Measurements from ENCODE around the gene UROC1. TPM values are rescaled to one million over a fixed set of nuclear protein-coding genes. Genes with fewer than 3 reads are reported as not detected.

The UROC1 gene
- total RNA-seq, 1 experiment from 2014 or later, result not detected

DNA sequence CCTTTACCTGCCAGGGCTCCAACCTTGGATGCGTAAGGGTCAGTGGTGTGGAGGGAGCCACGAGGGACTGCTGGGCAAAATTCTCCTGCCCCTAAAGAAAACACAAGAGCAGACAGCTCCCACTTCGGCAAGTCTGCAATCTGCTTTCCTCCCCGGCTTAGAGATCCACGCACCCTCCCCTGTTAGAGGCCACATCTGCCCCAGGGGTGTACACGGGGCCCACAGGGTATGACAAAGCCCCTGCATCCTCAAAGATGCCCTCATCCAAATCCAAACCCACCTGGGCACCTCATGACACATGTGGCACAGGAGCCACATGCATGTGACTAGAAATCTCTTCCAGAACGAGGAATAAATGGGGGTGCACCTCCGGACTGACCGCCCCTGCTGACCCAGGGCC is 67.4 kb downstream of the UROC1 start:
- no peak for DNase-seq
- no peak overlapping the region for H3K9ac ChIP-seq (ENCODE audit: low read length)
- H3K79me2 ChIP-seq (ENCODE audit: low read length), result peaks cover 22% of the 10 kb centered on the region
- H3K4me1 ChIP-seq (ENCODE audit: low read length), result no peaks in the 10 kb centered on the region
- no peak overlapping the region for H3K4me2 ChIP-seq (ENCODE audit: low read depth, low read length, poor library complexity, severe bottlenecking)
- H3K4me3 ChIP-seq (ENCODE audit: low read length), result no peak overlapping the region
- H3K27ac ChIP-seq (ENCODE audit: low read length), result no peak overlapping the region
- no peak overlapping the region for H2AFZ ChIP-seq (ENCODE audit: low read length)
- no peaks in the 10 kb centered on the region for H3K9me2 ChIP-seq (replicated peaks; ENCODE audit: insufficient read depth, low read length)
- no peaks in the 10 kb centered on the region for H3K27me3 ChIP-seq (ENCODE audit: low read length)
- peaks cover 16% of the 10 kb centered on the region; the same call in 1 of the 2 replicates for H3K36me3 ChIP-seq (ENCODE audit: insufficient read depth, low read length)
- H3K9me3 ChIP-seq (ENCODE audit: low read length), result no peaks in the 10 kb centered on the region
- H4K20me1 ChIP-seq (ENCODE audit: insufficient read depth, low read depth, low read length), result 0 out of 2 replicates have a peak, but pooled peaks cover 6% of the 10 kb centered on the region

DNA sequence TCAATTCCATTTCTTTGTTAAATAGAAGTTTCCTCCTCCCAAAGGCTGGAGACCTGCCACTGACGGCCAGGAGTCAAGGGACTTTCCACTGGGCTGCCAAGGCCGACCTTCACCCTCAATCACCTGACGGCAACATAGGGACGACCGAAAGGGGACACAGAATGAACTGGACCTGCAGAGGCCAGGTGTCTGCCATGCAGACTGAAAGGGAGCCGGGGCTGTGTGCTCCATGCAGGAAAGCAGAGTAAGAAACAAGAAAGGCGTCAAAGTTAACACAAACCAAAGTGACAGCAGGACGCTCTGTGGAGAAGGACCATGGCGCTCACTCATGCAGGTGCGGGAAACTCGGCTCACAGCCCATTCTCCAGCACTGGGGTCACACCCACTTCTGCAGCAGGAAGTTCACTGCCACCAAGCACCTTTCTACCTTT is 67.9 kb downstream of the UROC1 start:
- no peak overlapping the region for H2AFZ ChIP-seq (ENCODE audit: low read length)
- peaks cover 16% of the 10 kb centered on the region; the same call in 1 of the 2 replicates for H3K36me3 ChIP-seq (ENCODE audit: insufficient read depth, low read length)
- no peak for DNase-seq
- no peaks in the 10 kb centered on the region for H3K27me3 ChIP-seq (ENCODE audit: low read length)
- H4K20me1 ChIP-seq (ENCODE audit: insufficient read depth, low read depth, low read length), result 0 out of 2 replicates have a peak, but pooled peaks cover 6% of the 10 kb centered on the region
- H3K9ac ChIP-seq (ENCODE audit: low read length), result no peak overlapping the region
- peaks cover 17% of the 10 kb centered on the region for H3K79me2 ChIP-seq (ENCODE audit: low read length)
- H3K4me1 ChIP-seq (ENCODE audit: low read length), result no peaks in the 10 kb centered on the region
- H3K4me3 ChIP-seq (ENCODE audit: low read length), result no peak overlapping the region
- no peaks in the 10 kb centered on the region for H3K9me3 ChIP-seq (ENCODE audit: low read length)
- no peaks in the 10 kb centered on the region for H3K9me2 ChIP-seq (replicated peaks; ENCODE audit: insufficient read depth, low read length)
- no peak overlapping the region for H3K27ac ChIP-seq (ENCODE audit: low read length)
- no peak overlapping the region for H3K4me2 ChIP-seq (ENCODE audit: low read depth, low read length, poor library complexity, severe bottlenecking)

DNA sequence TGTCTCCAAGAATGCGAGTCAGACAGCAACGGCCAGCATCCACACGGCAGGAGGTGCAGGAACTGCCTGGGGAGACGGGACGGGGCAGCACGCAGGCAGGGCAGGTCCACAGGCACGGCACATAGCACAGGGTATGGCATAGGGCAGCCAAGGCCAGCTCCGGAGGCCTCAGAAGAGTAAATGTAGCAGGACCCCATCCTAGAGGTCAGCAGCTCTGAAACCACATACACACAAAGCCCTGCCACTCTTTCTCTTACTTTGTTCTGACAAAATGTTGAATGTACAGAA is 68.7 kb downstream of the UROC1 start:
- DNase-seq, result no peak
- Histone ChIP-seq H4K20me1 (ENCODE audit: insufficient read depth, low read depth, low read length) (0 out of 2 replicates have a peak, but pooled peaks cover 6% of the 10 kb centered on the region), H2AFZ (ENCODE audit: low read length) (no peak overlapping the region)

DNA sequence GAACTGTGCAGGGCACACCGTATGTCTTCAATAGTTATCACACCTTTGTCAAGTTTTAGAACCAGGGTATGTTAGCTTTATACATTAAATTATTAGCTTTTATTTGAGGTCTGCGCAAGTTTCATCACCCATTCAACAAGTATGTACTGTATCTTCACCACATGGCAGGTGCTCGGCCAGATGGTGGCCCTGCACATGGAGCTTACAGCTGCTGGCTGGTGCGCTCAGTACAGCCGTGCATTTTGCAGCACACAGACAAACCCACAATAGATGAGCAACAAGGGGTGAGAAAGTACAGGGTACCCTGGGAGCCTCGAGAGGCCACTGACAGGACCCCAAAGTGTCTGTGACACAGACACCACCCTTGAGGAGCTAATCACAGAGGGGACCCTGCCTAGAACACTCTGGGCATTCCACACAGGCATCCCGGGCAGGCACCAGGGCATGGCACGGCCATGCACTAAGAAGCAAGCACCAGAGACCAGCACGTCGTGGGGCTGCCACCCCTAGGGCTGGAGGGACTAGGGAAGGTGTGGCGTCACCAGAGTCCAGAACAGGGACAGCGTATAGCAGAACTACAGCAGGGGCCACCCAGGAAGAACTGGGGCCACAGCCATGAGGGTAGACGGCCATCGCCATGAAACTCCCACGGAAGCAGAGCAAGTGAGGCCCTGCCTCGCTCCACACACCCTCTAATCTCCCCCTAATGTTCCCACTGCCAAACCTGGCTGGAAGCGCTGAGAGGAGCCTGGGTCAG is 69.3 kb downstream of the UROC1 start:
- Histone ChIP-seq H4K20me1 (ENCODE audit: insufficient read depth, low read depth, low read length) (0 out of 2 replicates have a peak, but pooled peaks cover 6% of the 10 kb centered on the region), H3K9ac (ENCODE audit: low read length) (no peak overlapping the region), H3K79me2 (ENCODE audit: low read length) (peaks cover 9% of the 10 kb centered on the region), H3K4me1 (ENCODE audit: low read length) (no peaks in the 10 kb centered on the region), H3K4me3 (ENCODE audit: low read length) (no peak overlapping the region), H3K9me2 (replicated peaks; ENCODE audit: insufficient read depth, low read length) (no peaks in the 10 kb centered on the region), H3K27ac (ENCODE audit: low read length) (no peak overlapping the region), H3K4me2 (ENCODE audit: low read depth, low read length, poor library complexity, severe bottlenecking) (no peak overlapping the region), H3K27me3 (ENCODE audit: low read length) (no peaks in the 10 kb centered on the region), H2AFZ (ENCODE audit: low read length) (no peak overlapping the region), H3K9me3 (ENCODE audit: low read length) (no peaks in the 10 kb centered on the region), H3K36me3 (ENCODE audit: insufficient read depth, low read length) (peaks cover 9% of the 10 kb centered on the region; the same call in 1 of the 2 replicates)
- DNase-seq, result no peak

More for the DNA sequence above, 68.7 kb downstream of the UROC1 start:
- Histone ChIP-seq H3K27me3 (ENCODE audit: low read length) (no peaks in the 10 kb centered on the region), H3K79me2 (ENCODE audit: low read length) (peaks cover 10% of the 10 kb centered on the region), H3K4me2 (ENCODE audit: low read depth, low read length, poor library complexity, severe bottlenecking) (no peak overlapping the region), H3K9ac (ENCODE audit: low read length) (no peak overlapping the region), H3K36me3 (ENCODE audit: insufficient read depth, low read length) (peaks cover 11% of the 10 kb centered on the region; the same call in 1 of the 2 replicates), H3K4me1 (ENCODE audit: low read length) (no peaks in the 10 kb centered on the region), H3K9me3 (ENCODE audit: low read length) (no peaks in the 10 kb centered on the region), H3K4me3 (ENCODE audit: low read length) (no peak overlapping the region), H3K27ac (ENCODE audit: low read length) (no peak overlapping the region), H3K9me2 (replicated peaks; ENCODE audit: insufficient read depth, low read length) (no peaks in the 10 kb centered on the region)

DNA sequence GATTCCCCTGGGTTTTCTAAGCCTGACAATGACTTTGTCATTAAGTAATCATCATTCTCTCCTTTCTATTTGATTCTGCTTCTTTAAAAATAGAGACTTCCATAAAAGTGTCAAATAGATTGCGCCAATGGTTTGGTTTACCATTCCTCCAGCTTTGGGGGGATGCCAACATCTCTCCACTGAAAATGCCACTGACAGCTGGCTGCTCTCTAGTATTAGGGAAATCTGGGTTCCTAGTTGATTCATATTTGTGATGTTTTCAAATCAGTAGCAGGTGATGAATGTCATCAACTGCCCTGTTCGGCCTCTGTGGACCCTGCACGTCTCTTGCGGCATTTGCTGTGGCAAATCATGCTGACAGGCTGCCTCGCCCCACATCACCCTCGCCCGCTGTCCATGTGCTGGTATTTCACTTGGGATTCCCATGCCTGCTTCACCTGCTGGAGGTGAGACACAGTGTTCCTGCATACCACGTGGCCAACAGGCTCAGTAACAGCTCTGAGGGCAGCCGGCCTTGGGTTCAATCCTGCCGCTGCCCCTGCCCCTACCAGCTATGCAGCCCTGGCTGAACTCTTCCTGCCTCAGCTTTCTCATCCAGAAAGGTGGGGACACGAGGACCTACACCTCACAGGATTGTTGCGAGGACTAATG is 70.0 kb downstream of the UROC1 start:
- Histone ChIP-seq H3K79me2 (ENCODE audit: low read length) (peaks cover 4% of the 10 kb centered on the region; the same call in 1 of the 2 replicates), H3K4me3 (ENCODE audit: low read length) (no peak overlapping the region), H3K4me2 (ENCODE audit: low read depth, low read length, poor library complexity, severe bottlenecking) (no peak overlapping the region), H3K27ac (ENCODE audit: low read length) (no peak overlapping the region), H3K9me2 (replicated peaks; ENCODE audit: insufficient read depth, low read length) (no peaks in the 10 kb centered on the region), H3K27me3 (ENCODE audit: low read length) (no peaks in the 10 kb centered on the region), H3K9ac (ENCODE audit: low read length) (no peak overlapping the region), H4K20me1 (ENCODE audit: insufficient read depth, low read depth, low read length) (0 out of 2 replicates have a peak, but pooled peaks cover 6% of the 10 kb centered on the region), H3K9me3 (ENCODE audit: low read length) (no peaks in the 10 kb centered on the region), H2AFZ (ENCODE audit: low read length) (no peak overlapping the region), H3K36me3 (ENCODE audit: insufficient read depth, low read length) (peaks cover 4% of the 10 kb centered on the region; the same call in 1 of the 2 replicates), H3K4me1 (ENCODE audit: low read length) (no peaks in the 10 kb centered on the region)
- no peak for DNase-seq

DNA sequence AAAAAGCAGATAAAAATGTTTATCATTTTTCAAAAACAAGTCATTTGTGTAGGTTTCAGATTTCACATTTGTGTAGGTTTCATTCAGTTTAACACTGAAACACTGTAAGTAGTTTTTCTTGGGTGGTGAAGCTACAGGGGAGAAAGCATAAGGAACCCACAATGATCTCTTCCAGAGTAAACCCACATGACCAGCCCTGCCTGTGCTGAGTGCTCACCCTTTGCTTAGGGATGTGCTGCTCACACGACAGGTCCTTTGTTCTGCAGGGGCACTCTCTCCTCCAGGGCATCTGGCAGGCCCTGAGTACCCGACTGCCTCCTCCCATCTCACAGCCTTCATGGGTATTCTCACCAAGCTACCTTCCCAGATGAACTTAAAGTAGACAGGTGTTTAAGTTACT is 70.8 kb downstream of the UROC1 start:
- Histone ChIP-seq H3K79me2 (ENCODE audit: low read length) (peaks cover 4% of the 10 kb centered on the region; the same call in 1 of the 2 replicates), H3K27me3 (ENCODE audit: low read length) (no peaks in the 10 kb centered on the region), H3K9me2 (replicated peaks; ENCODE audit: insufficient read depth, low read length) (no peaks in the 10 kb centered on the region), H3K4me1 (ENCODE audit: low read length) (no peaks in the 10 kb centered on the region), H3K9ac (ENCODE audit: low read length) (no peak overlapping the region), H3K4me2 (ENCODE audit: low read depth, low read length, poor library complexity, severe bottlenecking) (no peak overlapping the region), H3K36me3 (ENCODE audit: insufficient read depth, low read length) (no peaks in the 10 kb centered on the region; the same call in 1 of the 2 replicates), H3K4me3 (ENCODE audit: low read length) (no peak overlapping the region), H3K9me3 (ENCODE audit: low read length) (no peaks in the 10 kb centered on the region), H2AFZ (ENCODE audit: low read length) (no peak overlapping the region), H3K27ac (ENCODE audit: low read length) (no peak overlapping the region), H4K20me1 (ENCODE audit: insufficient read depth, low read depth, low read length) (0 out of 2 replicates have a peak, but pooled peaks cover 6% of the 10 kb centered on the region)
- DNase-seq, result no peak

DNA sequence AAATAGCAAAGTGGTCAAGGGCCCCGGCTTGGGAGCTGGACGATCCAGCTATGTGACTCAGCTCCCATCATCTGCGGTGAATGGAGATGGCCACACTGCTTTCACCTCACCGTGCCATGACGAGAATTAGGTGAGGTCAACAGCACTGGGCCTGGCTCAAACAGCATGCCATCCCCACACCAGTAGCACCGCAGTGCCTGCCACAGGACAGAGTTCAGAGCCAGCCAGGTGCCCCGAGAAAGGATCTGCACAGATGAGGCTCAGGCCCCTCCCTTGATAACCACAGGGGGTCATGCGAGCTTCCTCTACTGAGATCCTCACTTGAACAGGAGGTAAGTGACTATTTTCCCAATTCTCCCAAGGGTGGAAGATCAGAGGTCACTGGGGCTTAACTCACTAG is 71.3 kb downstream of the UROC1 start:
- Histone ChIP-seq H2AFZ (ENCODE audit: low read length) (no peak overlapping the region), H3K4me2 (ENCODE audit: low read depth, low read length, poor library complexity, severe bottlenecking) (no peak overlapping the region), H3K27ac (ENCODE audit: low read length) (no peak overlapping the region), H3K4me1 (ENCODE audit: low read length) (no peaks in the 10 kb centered on the region), H4K20me1 (ENCODE audit: insufficient read depth, low read depth, low read length) (0 out of 2 replicates have a peak, but pooled peaks cover 6% of the 10 kb centered on the region), H3K27me3 (ENCODE audit: low read length) (no peaks in the 10 kb centered on the region), H3K9me2 (replicated peaks; ENCODE audit: insufficient read depth, low read length) (no peaks in the 10 kb centered on the region), H3K79me2 (ENCODE audit: low read length) (peaks cover 4% of the 10 kb centered on the region; the same call in 1 of the 2 replicates), H3K4me3 (ENCODE audit: low read length) (no peak overlapping the region), H3K9ac (ENCODE audit: low read length) (no peak overlapping the region), H3K9me3 (ENCODE audit: low read length) (no peaks in the 10 kb centered on the region), H3K36me3 (ENCODE audit: insufficient read depth, low read length) (no peaks in the 10 kb centered on the region; the same call in 1 of the 2 replicates)
- no peak for DNase-seq

DNA sequence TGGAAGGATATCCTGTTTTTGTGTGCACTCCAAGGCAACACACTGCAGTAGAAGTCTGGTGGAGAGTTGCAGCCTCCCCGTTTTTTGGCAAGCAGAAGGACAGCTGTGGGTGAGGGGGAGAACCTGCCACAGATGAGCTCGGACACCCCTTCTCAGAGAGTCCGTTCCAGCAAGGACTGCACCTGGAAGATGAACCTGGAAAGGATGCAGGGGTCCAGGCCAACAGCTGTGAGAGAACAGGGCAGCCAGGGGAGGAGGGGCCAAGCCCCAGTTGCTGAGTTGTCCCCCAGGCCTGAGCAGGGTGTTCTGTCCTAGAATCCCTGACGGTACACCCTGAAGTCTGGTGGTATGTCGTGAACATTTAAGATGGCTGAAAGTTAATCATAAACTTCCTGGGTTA is 72.1 kb downstream of the UROC1 start:
- Histone ChIP-seq H3K36me3 (ENCODE audit: insufficient read depth, low read length) (no peaks in the 10 kb centered on the region; the same call in 1 of the 2 replicates), H3K9me3 (ENCODE audit: low read length) (no peaks in the 10 kb centered on the region), H3K4me2 (ENCODE audit: low read depth, low read length, poor library complexity, severe bottlenecking) (no peak overlapping the region), H4K20me1 (ENCODE audit: insufficient read depth, low read depth, low read length) (0 out of 2 replicates have a peak, but pooled peaks cover 6% of the 10 kb centered on the region), H3K9ac (ENCODE audit: low read length) (no peak overlapping the region), H2AFZ (ENCODE audit: low read length) (no peak overlapping the region), H3K4me1 (ENCODE audit: low read length) (no peaks in the 10 kb centered on the region), H3K79me2 (ENCODE audit: low read length) (peaks cover 4% of the 10 kb centered on the region; the same call in 1 of the 2 replicates), H3K27ac (ENCODE audit: low read length) (no peak overlapping the region), H3K4me3 (ENCODE audit: low read length) (no peak overlapping the region), H3K27me3 (ENCODE audit: low read length) (no peaks in the 10 kb centered on the region), H3K9me2 (replicated peaks; ENCODE audit: insufficient read depth, low read length) (no peaks in the 10 kb centered on the region)
- no peak for DNase-seq
